ENCODE measurements around the gene DLGAP1. TPM values are rescaled to one million over a fixed set of nuclear protein-coding genes. Genes with fewer than 3 reads are reported as not detected.

The DLGAP1 gene
- total RNA-seq, 1 experiment from 2014 or later = 0.39 TPM

- H3K9me3 ChIP-seq (ENCODE audit: control insufficient read depth in 1 of 2, insufficient read depth in 1 of 2, low read depth in 1 of 2, low read length in 2 of 2) = peaks cover 0 to 17% of the 10 kb centered on the region in 2 experiments; a peak in 1 of 4 replicates
- ChIA-PET POLR2A (no interaction called here), RAD21 (ENCODE audit: low non-redundant PET in 1 of 2, low total read pairs in 2 of 2, uncharacterized antibody in 2 of 2, unreplicated experiment in 2 of 2) (no interaction called here), CTCF (no interaction called here)
- intact Hi-C loops (cut with micrococcal nuclease) = no loop called here
- no peak overlapping the region for H3K9ac ChIP-seq (ENCODE audit: low read length)
- H3K79me2 ChIP-seq (ENCODE audit: insufficient read depth, low read length) = no peaks in the 10 kb centered on the region
- no peaks in the 10 kb centered on the region for H3K27me3 ChIP-seq (ENCODE audit: insufficient read depth, low read length)
- DNase-seq (ENCODE audit: low read depth, low spot score) = no peak
- no peak overlapping the region for H3K4me2 ChIP-seq (ENCODE audit: low read length)
- H3K9me2 ChIP-seq (ENCODE audit: insufficient read depth) = no peaks in the 10 kb centered on the region
- no peaks in the 10 kb centered on the region for H3K4me1 ChIP-seq (ENCODE audit: control insufficient read depth in 1 of 2, insufficient read depth in 2 of 2, low read length in 2 of 2)
- H3K27ac ChIP-seq (ENCODE audit: low read depth, low read length) = no peak overlapping the region
- H2AFZ ChIP-seq (ENCODE audit: low read depth, low read length, poor library complexity, severe bottlenecking) = no peak overlapping the region
- ATAC-seq = no peak
- TF ChIP-seq POLR2AphosphoS5 (IDR thresholded peaks at IDR 0.05; ENCODE audit: low read depth, low read length) = no peak
- no peak for TF ChIP-seq YY1 (IDR thresholded peaks at IDR 0.05; ENCODE audit: extremely low read depth, insufficient replicate concordance, low read depth, low read length)
- TF ChIP-seq EZH2 (IDR thresholded peaks at IDR 0.05) = no peak
- no peak for TF ChIP-seq ATF3 (IDR thresholded peaks at IDR 0.05)
- no peak for TF ChIP-seq ZNF274 (IDR thresholded peaks at IDR 0.05; ENCODE audit: low read depth, low read length)
- TF ChIP-seq SRF (IDR thresholded peaks at IDR 0.05; ENCODE audit: low read depth) = no peak
- BruUV-seq (replicated peaks) = no TSS peak
- H3K4me3 ChIP-seq (replicated peaks in 1 of 2; ENCODE audit: low read depth in 1 of 2, low read length in 2 of 2) = no peak overlapping the region
- H3K36me3 ChIP-seq (ENCODE audit: control insufficient read depth in 1 of 2, insufficient read depth in 2 of 2, low read length in 2 of 2) = no peaks in the 10 kb centered on the region
- no peaks in the 10 kb centered on the region for H4K20me1 ChIP-seq (ENCODE audit: insufficient read depth)
These were observed 202.3 kb downstream of the DLGAP1 start for GRCh38 chr18:4252829-4253228.

GRCh38 chr18:4251873-4252272 lies 203.2 kb downstream of the DLGAP1 start:
- H3K4me2 ChIP-seq (ENCODE audit: low read length) = no peak overlapping the region
- ChIA-PET POLR2A (no interaction called here), CTCF (no interaction called here), RAD21 (ENCODE audit: low non-redundant PET in 1 of 2, low total read pairs in 2 of 2, uncharacterized antibody in 2 of 2, unreplicated experiment in 2 of 2) (no interaction called here)
- intact Hi-C loops (cut with micrococcal nuclease) = no loop called here
- H3K9me3 ChIP-seq (ENCODE audit: control insufficient read depth in 1 of 2, insufficient read depth in 1 of 2, low read depth in 1 of 2, low read length in 2 of 2) = peaks cover 0 to 17% of the 10 kb centered on the region in 2 experiments; a peak in 1 of 4 replicates
- DNase-seq (ENCODE audit: low read depth, low spot score) = no peak
- H3K79me2 ChIP-seq (ENCODE audit: insufficient read depth, low read length) = no peaks in the 10 kb centered on the region
- no TSS peak for BruUV-seq (replicated peaks)
- H3K27me3 ChIP-seq (ENCODE audit: insufficient read depth, low read length) = no peaks in the 10 kb centered on the region
- ATAC-seq = no peak
- no peaks in the 10 kb centered on the region for H3K4me1 ChIP-seq (ENCODE audit: control insufficient read depth in 1 of 2, insufficient read depth in 2 of 2, low read length in 2 of 2)
- no peak overlapping the region for H2AFZ ChIP-seq (ENCODE audit: low read depth, low read length, poor library complexity, severe bottlenecking)
- H4K20me1 ChIP-seq (ENCODE audit: insufficient read depth) = no peaks in the 10 kb centered on the region
- no peak overlapping the region for H3K4me3 ChIP-seq (replicated peaks in 1 of 2; ENCODE audit: low read depth in 1 of 2, low read length in 2 of 2)
- H3K27ac ChIP-seq (ENCODE audit: low read depth, low read length) = no peak overlapping the region
- H3K36me3 ChIP-seq (ENCODE audit: control insufficient read depth in 1 of 2, insufficient read depth in 2 of 2, low read length in 2 of 2) = no peaks in the 10 kb centered on the region
- no peak overlapping the region for H3K9ac ChIP-seq (ENCODE audit: low read length)
- no peaks in the 10 kb centered on the region for H3K9me2 ChIP-seq (ENCODE audit: insufficient read depth)
- no peak for TF ChIP-seq CBX3 (IDR thresholded peaks at IDR 0.05; ENCODE audit: low read depth)
- no peak for TF ChIP-seq TCF7L2 (IDR thresholded peaks at IDR 0.05; ENCODE audit: borderline replicate concordance, extremely low read depth, insufficient read depth, insufficient read length)
- TF ChIP-seq CTCF (IDR thresholded peaks at IDR 0.05 in 2 of 3, conservative IDR thresholded peaks at IDR 0.05 in 1 of 3; ENCODE audit: borderline replicate concordance in 1 of 3, insufficient read depth in 1 of 3, low read depth in 2 of 3, low read length in 2 of 3) = no peak
- no peak for TF ChIP-seq SIN3A (IDR thresholded peaks at IDR 0.05; ENCODE audit: low read depth)
- TF ChIP-seq ZNF274 (IDR thresholded peaks at IDR 0.05; ENCODE audit: low read depth, low read length) = no peak
- TF ChIP-seq REST (IDR thresholded peaks at IDR 0.05; ENCODE audit: low read depth) = no peak
- no peak for TF ChIP-seq SRF (IDR thresholded peaks at IDR 0.05; ENCODE audit: low read depth)
- TF ChIP-seq ELF1 (IDR thresholded peaks at IDR 0.05; ENCODE audit: borderline replicate concordance, low read depth) = no peak

All from HCT116 (cell line).